Placental pericyte (primary cell): ENCODE data around the gene CTBP2. TPM values are rescaled to one million over a fixed set of nuclear protein-coding genes. Genes with fewer than 3 reads are reported as not detected.

Source experiments
- small RNA-seq: library from RNA; depleted of rRNA; stranded (forward); fragments of <200 nt; gene quantifications from one replicate; pipeline ENCODE3, GENCODE V24; 2012; ENCODE audit warnings: low replicate concordance
- total RNA-seq: library from RNA; depleted of rRNA; stranded (reverse); fragments of >200 nt; gene quantifications from 2 replicates; pipeline ENCODE4 v1.2.3, GENCODE V29; 2012

CTBP2 gene
- 97.5 and 148 TPM in 2 replicates for total RNA-seq

DNA sequence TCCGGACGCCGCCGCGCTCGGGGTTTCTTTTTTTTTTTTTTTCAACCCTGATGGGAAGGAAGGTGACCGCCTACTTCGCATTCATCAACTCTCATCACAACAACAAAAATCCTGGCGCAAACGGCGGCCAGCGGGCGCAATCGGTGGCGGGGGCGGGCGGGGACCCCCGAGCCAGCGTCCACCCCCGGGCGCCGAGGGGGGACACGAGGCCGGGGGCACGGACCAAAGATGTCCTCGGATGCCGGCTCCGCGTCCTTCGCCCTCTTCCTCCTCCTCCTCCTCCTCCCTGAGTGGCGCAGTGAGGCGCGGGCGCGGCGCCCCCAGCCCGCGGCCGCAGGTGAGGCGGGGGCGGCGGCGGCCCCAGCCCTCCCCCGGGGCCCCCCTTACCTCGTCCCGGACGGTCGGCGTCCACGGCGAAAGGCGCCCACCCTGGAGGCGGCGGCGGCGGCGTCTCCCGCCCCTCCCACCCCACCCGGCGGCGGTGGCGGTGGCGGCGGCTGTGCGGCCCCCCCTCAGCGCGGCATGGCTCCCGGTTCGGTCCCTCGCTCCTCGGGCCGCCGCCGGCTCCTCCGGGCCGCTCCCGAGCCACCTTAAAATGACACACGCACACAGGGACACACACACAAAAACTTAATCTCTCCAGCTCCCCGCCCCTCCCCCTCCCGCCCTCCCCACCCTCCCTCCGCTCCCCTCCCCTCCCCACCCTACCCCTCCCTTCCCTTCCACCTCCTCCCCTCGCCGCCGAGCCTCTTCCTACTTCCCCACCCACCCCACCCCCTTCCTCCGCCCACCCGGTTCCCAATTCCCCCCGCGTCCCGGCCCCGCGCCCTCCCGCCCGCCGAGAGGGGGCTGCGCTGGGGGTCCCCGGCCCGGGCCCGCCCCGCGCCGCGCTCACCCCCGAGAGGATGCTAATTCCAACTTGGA lies at the start of gene CTBP2:
TSS of gene CTBP2 (minus strand) at position 632 of the 924 bp plus-strand sequence.

DNA sequence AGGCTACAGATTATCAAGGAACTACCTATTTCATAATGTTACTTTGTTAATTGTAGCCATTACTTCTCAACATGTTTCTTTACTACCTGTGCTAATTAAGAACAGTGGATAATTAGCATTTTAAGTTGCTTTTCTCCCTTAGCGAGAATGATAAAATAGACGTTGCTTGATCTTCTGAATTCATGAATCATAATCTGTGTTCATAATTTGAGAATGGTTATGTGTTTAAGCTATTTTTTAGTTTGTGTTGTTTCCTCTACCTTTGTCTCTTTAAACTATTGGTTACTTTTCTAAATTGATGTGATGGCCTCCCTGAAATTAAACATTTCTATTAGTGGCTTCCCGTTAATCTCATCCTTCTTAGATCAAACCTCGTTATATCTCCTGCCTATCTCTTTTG lies 218.5 kb downstream of the CTBP2 start, which contains the start of gene ZRANB1:
TSS of gene ZRANB1 (plus strand) at position 301 of the 400 bp plus-strand sequence. CDS start 371 bp downstream, outside the sequence.

Small RNA genes within 50 kb of the gene (small RNA-seq; reads per million reads assigned to genes)
- gene MIR4296 (not detected), gene MRPS21P6 (not detected)

Other genes starting within 250 kb of the CTBP2 start
- 24.3 and 26.3 TPM in 2 replicates for gene ZRANB1, start 218.4 kb downstream of the CTBP2 start, total RNA-seq